ENCODE measurements around the gene CDK11B.
"Not testable (repeated sequence)": the region's sequence is repeated elsewhere in the genome, so short reads cannot be mapped to it uniquely, and the experiment has no call there.

The CDK11B gene

GRCh38 chr1:1599030-1599934, 59.5 kb downstream of the CDK11B start:
- no peak for DNase-seq (ENCODE audit: low read depth)

- DNase-seq (ENCODE audit: low read depth): no peak
Measured at GRCh38 chr1:1598720-1599029, 60.1 kb downstream of the CDK11B start.

- no peak for DNase-seq (ENCODE audit: low read depth)
Measured at GRCh38 chr1:1598051-1598719, 60.6 kb downstream of the CDK11B start.

- DNase-seq (ENCODE audit: low read depth): no peak
Measured at GRCh38 chr1:1597275-1597930, 61.4 kb downstream of the CDK11B start.

- no peak for DNase-seq (ENCODE audit: low read depth)
Measured at GRCh38 chr1:1596493-1597274, 62.1 kb downstream of the CDK11B start.

GRCh38 chr1:1595341-1595740, 63.5 kb downstream of the CDK11B start:
- DNase-seq (ENCODE audit: low read depth): not testable (repeated sequence)

- no peak for DNase-seq (ENCODE audit: low read depth)
Measured at GRCh38 chr1:1594602-1595260, 64.1 kb downstream of the CDK11B start.

- no peak for DNase-seq (ENCODE audit: low read depth)
Measured at GRCh38 chr1:1593834-1594601, 64.8 kb downstream of the CDK11B start.

GRCh38 chr1:1591452-1591851, 67.4 kb downstream of the CDK11B start:
- DNase-seq (ENCODE audit: low read depth): no peak
